ENCODE data around the gene TSPAN9.

DNA sequence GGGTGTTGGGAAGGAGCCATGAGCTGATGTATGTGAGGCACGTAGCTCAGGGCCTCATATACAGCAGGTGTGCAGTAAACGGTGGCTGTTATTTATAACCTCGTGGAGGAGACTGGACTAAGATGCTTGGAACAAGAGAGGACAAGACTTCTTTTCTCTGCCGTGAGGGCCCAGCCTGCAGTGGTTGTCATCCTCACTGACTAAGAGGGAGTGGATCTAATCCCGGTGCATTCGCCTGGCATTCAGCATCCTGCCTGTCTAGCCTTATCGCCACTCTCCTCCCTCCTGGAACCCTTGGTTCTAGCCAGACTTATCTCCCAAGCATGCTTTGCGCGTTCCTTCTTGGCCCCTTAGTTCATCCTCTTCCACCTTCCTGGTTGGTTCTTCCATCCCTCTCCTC is 3.9 kb downstream of the TSPAN9 start:
- TF ChIP-seq, protein P1, sequence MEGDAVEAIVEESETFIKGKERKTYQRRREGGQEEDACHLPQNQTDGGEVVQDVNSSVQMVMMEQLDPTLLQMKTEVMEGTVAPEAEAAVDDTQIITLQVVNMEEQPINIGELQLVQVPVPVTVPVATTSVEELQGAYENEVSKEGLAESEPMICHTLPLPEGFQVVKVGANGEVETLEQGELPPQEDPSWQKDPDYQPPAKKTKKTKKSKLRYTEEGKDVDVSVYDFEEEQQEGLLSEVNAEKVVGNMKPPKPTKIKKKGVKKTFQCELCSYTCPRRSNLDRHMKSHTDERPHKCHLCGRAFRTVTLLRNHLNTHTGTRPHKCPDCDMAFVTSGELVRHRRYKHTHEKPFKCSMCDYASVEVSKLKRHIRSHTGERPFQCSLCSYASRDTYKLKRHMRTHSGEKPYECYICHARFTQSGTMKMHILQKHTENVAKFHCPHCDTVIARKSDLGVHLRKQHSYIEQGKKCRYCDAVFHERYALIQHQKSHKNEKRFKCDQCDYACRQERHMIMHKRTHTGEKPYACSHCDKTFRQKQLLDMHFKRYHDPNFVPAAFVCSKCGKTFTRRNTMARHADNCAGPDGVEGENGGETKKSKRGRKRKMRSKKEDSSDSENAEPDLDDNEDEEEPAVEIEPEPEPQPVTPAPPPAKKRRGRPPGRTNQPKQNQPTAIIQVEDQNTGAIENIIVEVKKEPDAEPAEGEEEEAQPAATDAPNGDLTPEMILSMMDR (IDR thresholded peaks at IDR 0.05), result no peak
- TF ChIP-seq POLR2A (IDR thresholded peaks at IDR 0.05; ENCODE audit: low read length) (no peak), EHMT2 (IDR thresholded peaks at IDR 0.05; ENCODE audit: low read depth) (no peak), SMC3 (IDR thresholded peaks at IDR 0.05) (no peak), CHD2 (IDR thresholded peaks at IDR 0.05; ENCODE audit: low read length, partially characterized antibody) (no peak), NR3C1 (IDR thresholded peaks at IDR 0.05) (no peak), RFX5 (IDR thresholded peaks at IDR 0.05) (no peak), KDM5A (IDR thresholded peaks at IDR 0.05) (no peak)
- TF ChIP-seq, protein P2, sequence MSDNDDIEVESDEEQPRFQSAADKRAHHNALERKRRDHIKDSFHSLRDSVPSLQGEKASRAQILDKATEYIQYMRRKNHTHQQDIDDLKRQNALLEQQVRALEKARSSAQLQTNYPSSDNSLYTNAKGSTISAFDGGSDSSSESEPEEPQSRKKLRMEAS (IDR thresholded peaks at IDR 0.05), result no peak
- TF ChIP-seq, protein P3, sequence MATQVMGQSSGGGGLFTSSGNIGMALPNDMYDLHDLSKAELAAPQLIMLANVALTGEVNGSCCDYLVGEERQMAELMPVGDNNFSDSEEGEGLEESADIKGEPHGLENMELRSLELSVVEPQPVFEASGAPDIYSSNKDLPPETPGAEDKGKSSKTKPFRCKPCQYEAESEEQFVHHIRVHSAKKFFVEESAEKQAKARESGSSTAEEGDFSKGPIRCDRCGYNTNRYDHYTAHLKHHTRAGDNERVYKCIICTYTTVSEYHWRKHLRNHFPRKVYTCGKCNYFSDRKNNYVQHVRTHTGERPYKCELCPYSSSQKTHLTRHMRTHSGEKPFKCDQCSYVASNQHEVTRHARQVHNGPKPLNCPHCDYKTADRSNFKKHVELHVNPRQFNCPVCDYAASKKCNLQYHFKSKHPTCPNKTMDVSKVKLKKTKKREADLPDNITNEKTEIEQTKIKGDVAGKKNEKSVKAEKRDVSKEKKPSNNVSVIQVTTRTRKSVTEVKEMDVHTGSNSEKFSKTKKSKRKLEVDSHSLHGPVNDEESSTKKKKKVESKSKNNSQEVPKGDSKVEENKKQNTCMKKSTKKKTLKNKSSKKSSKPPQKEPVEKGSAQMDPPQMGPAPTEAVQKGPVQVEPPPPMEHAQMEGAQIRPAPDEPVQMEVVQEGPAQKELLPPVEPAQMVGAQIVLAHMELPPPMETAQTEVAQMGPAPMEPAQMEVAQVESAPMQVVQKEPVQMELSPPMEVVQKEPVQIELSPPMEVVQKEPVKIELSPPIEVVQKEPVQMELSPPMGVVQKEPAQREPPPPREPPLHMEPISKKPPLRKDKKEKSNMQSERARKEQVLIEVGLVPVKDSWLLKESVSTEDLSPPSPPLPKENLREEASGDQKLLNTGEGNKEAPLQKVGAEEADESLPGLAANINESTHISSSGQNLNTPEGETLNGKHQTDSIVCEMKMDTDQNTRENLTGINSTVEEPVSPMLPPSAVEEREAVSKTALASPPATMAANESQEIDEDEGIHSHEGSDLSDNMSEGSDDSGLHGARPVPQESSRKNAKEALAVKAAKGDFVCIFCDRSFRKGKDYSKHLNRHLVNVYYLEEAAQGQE (IDR thresholded peaks at IDR 0.05), result no peak
